GM15510 (cell line): ENCODE measurements around the gene GFOD2.

Source experiments
- POLR2A ChIP-seq: IDR thresholded peaks from 3 replicates; pipeline ENCODE4 v1.6.1; 2011; ENCODE audit warnings: borderline replicate concordance; ENCODE audit not compliant: insufficient read length; ENCODE audit errors: extremely low read depth

The GFOD2 gene

DNA sequence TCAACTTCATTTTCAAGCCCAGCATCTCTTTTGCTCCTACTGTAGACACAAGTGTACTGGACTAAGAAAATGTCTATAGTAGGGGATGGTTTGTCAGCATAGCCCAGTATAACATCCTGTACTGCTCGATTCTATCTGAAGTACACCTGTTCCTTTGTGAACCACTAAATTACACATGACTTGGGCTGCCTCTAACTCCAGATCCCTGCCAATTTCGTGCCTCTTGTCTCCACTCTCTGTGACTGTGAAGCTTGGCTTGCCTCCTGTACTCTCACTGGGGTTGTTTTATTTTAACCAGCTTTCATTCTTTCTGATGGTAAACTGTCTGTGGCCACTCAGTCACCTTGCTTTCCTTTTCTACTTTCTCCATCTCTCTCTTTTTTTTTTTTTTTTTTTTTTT is 24.5 kb downstream of the GFOD2 start:
- no peak for TF ChIP-seq POLR2A

DNA sequence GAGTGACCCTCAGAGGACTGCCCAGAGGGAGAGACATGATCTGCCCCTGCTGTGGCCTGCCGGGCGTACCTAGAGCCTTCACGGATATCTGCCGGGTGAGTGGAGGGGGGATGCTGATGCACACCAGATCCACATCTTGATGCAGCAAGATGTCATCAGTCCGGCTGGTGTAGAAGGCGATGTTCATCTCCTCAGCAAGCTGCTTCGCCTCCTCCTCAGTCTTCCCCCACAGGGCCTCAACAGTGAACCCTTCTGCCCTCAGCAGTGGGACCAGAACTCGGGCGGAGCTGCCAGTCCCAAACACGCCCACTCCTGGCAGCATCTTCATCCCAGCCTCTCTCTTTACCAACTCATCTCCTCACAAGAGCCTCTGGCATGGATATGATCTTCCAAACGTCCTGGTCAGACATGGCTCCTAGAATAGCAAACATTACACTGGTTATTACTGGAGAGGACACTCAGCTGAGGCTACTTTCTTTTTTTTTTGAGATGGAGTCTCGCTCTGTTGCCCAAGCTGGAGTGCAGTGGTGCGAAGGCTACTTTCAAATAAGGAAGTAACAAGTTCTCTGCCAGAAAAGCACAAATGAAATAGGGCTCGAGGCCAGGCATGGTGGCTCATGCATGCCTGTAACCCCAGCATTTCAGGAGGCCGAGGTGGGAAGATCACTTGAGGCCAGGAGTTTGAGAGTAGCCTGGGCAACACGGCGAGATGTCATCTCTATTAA is 33.6 kb downstream of the GFOD2 start:
- TF ChIP-seq POLR2A, result no peak

DNA sequence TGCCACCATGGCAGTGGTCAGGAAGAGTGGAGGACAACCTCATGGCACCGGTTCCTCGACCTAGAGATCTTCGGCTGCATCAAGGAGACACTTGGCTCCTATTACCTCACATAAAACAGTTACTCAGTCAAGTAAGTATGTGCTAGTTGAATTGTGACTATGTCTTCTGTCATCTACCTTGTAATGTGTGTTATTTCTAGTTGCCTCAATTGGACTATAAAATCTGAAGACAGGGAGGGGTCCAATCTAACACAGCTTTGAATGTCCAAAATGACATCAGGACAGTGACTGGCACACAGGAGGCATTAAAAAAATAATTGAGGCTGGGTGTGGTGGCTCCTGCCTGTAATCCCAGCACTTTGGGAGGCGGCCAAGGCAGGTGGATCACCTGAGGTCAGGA is 35.3 kb downstream of the GFOD2 start:
- no peak for TF ChIP-seq POLR2A

DNA sequence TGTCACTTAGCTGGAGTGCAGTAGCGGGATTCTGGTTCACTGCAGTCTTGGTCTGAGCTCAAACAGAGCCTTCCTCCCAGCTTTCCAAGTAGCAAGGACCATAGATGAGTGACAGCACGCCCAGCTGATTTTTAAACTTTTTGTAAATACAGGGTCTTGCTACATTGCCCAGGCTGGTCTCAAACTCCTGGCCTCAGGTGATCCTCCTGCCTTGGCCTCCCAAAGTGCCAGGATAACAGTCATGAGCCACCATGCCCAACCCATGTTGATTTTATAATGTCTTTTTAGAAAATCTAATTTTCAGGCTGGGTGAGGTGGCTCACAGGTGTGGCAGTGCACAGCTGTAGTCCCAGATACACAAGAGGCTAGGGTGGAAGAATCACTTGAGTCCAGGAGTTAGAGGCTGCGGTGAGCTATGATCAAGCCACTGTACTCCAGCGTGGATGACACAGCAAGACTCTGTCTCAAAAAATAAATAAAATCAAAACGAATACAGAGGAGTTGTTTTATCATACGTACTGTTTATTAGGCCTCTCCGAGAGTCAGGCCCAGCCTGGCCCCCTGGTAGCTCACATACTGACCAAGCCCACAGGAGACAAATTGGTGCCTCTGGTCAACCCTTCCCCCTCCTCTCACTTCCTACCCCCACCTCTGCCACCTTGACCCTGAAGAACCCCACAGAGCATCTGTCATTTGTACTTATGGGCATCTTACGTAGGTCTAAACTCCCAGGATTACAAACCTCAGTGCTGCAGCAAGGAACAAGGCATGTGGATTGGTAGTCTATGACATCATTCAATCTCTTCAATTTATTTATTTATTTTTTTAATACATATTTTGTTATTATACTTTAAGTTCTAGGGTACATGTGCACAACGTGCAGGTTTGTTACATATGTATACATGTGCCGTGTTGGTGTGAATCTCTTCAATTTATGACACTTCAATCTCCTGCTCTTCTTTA is 38.9 kb downstream of the GFOD2 start:
- no peak for TF ChIP-seq POLR2A

GRCh38 chr16:67678354-67679023 is 40.6 kb downstream of the GFOD2 start:
- no peak for TF ChIP-seq POLR2A

DNA sequence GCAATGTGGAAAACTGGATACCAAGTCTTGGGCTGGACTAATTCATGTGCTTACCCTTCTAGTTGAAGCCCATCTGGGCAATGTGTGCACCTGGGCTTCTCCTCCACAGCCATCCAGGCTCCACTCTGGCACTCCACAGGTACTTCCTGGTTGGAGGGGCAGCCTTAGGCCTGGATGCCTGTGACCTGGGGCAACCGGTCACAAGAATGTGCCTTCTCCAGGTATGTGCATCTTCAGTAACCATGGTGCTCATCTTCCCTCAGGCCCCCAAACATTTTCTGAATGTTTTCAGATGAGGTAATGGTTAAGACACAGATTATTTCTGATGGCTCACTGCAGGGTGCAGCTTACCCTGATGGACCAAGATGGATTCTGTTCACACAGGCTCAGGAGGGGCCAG is 41.4 kb downstream of the GFOD2 start:
- no peak for TF ChIP-seq POLR2A

- no peak for TF ChIP-seq POLR2A
Observed at GRCh38 chr16:67676939-67677338, 42.2 kb downstream of the GFOD2 start.

- no peak for TF ChIP-seq POLR2A
Observed at GRCh38 chr16:67676516-67676915, 42.6 kb downstream of the GFOD2 start.

DNA sequence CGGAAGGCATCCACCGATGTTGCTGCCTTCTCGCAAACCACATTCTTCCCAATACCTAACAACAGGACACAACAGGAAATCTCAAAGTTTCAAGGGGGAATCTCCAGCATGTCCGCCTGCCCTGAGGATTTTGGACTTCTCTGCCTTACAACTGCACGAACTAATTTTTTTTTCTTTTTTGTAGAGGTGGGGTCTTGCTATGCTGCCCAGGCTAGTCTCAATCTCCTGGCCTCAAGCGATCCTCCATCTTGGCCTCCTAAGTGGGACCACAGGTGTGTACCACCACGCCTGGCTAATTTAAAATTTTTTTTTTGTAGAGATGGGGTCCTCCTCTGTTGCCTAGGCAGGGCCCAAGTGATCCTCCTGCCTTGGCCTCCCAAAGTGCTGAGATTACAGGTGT is 43.1 kb downstream of the GFOD2 start:
- no peak for TF ChIP-seq POLR2A

DNA sequence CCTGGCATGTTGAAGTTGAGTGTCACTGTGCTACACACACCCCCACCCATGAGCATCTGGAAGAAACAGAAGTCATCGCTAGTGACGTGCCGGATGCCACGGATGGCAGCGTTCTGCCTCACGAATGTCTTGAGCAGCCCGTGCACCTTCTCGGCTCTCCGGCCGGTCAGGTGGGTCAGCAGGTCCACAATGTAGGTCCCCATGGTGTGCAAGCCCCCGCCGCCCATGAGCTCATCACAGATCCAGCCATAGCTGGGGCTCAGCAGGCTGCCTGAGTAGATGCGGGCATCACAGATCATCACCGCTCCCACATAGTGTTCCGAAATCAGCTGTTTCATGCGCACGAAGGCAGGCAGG is 43.6 kb downstream of the GFOD2 start:
- no peak for TF ChIP-seq POLR2A

DNA sequence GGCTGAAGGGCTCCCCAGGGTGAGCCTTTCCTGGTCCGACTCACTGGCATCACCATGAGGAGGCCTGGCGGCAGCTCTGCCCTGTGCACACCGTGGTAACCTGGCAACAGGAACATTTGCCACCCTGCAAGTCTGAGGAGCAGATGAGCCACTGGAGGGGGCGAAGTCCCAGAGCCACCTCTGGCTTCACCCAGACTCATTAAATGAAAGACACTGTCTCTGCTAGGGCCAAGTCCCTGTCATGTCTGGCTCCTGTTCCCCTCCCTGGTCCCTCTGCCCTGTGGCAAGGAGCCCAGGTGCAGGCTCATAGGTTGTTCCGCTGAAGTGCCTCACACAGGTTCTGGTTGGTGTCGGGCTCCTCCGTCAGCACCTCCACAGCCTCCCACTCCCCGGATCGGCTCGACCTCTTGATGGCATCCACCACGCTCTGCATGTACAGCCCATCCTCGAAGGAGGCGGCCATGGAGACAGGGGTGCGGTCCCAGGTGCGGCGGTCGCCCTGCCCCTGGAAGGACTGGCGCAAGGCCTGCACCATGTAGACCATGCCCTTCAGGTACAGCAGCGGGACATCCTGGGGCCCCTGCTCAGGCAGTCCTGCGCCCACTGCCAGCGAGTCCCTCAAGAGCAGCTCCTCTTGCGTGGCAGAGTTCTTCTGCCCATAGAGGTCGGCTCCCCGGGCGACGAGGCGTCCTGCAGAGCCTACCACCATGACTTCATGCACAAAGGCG is 44.1 kb downstream of the GFOD2 start:
- no peak for TF ChIP-seq POLR2A

DNA sequence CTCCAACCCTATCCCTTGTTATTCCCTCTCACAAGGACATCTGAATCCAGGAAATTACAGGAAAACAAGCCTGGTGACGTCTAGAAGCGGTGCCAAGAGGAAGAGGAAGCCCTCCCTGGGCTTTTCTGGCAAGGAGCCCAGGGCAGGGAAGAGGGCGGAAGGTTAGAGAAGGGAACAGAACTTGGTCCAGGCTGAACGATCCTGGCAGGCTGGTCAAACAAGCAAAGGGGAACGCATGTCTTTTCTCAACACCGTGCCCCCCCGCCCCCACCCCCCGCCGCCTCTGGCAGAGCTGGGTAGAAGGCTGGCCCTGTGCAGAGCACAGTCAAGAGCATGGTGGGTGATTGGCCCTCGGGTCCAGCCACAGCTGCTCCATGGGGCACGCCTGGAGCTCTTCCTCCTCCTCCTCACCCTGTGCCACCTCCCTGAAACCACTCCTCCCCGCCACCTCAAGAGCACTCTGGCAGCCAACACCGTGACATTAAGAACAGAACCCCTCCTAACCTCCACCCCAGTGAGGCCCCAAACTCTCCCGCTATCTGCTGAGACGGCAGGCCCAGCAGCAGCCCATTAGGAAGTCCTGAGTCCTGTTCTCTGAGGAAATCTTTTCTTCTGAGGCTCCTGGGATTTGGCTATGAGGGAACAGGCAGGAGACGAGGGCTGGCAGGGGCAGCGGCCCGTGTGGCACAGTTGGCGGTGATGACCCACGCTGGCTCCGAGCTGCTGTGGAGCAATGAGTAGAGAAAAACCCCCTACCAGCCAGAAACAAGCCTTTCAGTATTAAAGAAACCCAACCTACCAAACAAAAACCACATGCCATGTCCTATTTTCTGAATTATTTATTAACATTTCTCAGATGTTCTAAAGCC is 45.2 kb downstream of the GFOD2 start:
- TF ChIP-seq POLR2A, result no peak

DNA sequence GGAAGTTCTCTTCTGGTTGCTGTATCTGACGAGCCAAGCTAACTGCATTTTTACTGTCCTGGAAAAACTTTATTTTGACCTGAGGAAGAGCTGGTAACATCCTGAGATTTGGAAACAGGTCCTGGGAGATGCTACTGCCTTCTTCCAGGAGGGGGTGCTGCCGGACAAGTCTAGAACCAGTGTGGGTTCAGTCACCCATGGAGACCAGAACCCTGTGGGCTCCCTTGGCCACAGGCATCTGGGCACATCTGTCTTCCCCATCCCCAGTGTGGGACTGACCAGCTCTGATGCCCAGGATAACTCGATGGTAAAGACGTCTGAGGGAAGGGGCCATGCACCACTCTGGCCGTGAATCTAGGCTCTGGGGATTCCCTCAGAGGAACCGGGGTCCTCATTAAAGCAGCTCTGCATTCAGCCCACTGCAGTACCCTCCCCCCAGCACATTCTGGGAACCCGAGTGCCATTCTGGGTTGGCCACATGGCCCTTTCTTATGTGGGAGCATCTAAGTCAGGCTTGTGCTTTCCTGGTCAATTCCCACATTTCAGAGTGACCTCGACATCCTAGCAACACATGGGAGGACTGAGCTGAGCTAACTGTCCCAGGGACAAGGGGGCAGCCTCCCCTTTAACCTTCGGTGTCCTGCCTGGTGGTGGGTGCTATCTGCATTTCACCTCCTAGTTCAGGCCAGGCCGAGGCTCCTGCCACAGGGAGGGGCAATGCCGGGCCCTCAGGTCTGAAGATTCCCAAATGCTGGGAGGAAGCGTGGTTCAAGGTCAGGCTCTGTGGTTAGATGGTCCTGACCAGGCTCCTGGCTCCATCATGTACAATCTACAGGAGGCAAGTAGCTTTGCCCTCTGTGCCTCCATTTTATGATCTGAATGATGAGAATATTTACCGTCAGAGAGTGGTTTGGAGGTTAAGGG is 46.1 kb downstream of the GFOD2 start:
- TF ChIP-seq POLR2A, result no peak
